GM12878 (cell line): Measurements from ENCODE around the gene SKAP1. TPM values are rescaled to one million over a fixed set of nuclear protein-coding genes. Genes with fewer than 3 reads are reported as not detected.

Experiments used
- ATAC-seq: fragments of 200-7000 bp; cut with Tn5 transposase; 3 replicates; pipeline ENCODE4 v1.9.1; 2020; ENCODE audit warnings: mild to moderate bottlenecking, moderate library complexity
- BruUV-seq: library from RNA; stranded (reverse); fragments of 400-500 nt; replicated peaks from 2 replicates; lab custom pipeline; 2021; lab: Mats Ljungman, UMichigan
- CTCF ChIA-PET: fragments of 300-600 bp; sonication (Branson Sonifier 250); formaldehyde crosslinking; extraction: SDS; loops from one replicate; lab custom pipeline; 2021; ENCODE audit warnings: inconsistent platforms; lab: Yijun Ruan, JAX
- POLR2A ChIA-PET: fragments of 350-600 bp; formaldehyde crosslinking; extraction: SDS; loops from one replicate; lab custom pipeline; 2021; ENCODE audit warnings: inconsistent platforms; lab: Charles Lee
- RAD21 ChIA-PET: fragments of 300-600 bp; sonication (Branson Sonifier 250); formaldehyde crosslinking; loops from one replicate; lab custom pipeline; 2023; ENCODE audit warnings: antibody characterized with exemption; ENCODE audit not compliant: unreplicated experiment; lab: Charles Lee
- SMC1A ChIA-PET: fragments of 300-600 bp; sonication (Branson Sonifier 250); formaldehyde crosslinking; loops from one replicate; lab custom pipeline; 2023; ENCODE audit not compliant: unreplicated experiment, uncharacterized antibody; lab: Charles Lee
- DNase-seq: peaks from one replicate; pipeline ENCODE4 v3.0.0-alpha.2; 2011; ENCODE audit warnings: low read depth, low spot score
- FAIRE-seq: peaks from 3 replicates; lab custom pipeline; 2011; peaks lifted over from hg19 to GRCh38; lab: Jason Lieb, UNC
- H2AFZ ChIP-seq: 2 replicates; pipeline ENCODE4 v1.6.0; 2011; ENCODE audit warnings: low read depth, low read length, control low read depth; ENCODE audit not compliant: control insufficient read depth
- H3K27ac ChIP-seq: 2 replicates; pipeline ENCODE4 v1.5.1; 2011; ENCODE audit warnings: control low read depth; ENCODE audit not compliant: control insufficient read depth, insufficient read depth
- H3K27me3 ChIP-seq, 2 experiments: replicated peaks in 1 of 2; 2 replicates each; pipeline versions ENCODE4 v1.6.0 to v1.6.1; 2011; ENCODE audit warnings: low read length in 1 of 2; ENCODE audit not compliant: control insufficient read depth in 2 of 2, insufficient read depth in 2 of 2
- H3K36me3 ChIP-seq, 2 experiments: 2 replicates each; pipeline ENCODE4 v1.5.1; 2011; ENCODE audit warnings: low read length in 1 of 2; ENCODE audit not compliant: control insufficient read depth in 2 of 2, insufficient read depth in 2 of 2
- H3K4me1 ChIP-seq: 2 replicates; pipeline ENCODE4 v1.6.1; 2011; ENCODE audit warnings: mild to moderate bottlenecking, low read length, moderate library complexity, mixed read lengths; ENCODE audit not compliant: control insufficient read depth, insufficient read depth
- H3K4me2 ChIP-seq: 2 replicates; pipeline ENCODE4 v1.6.0; 2011; ENCODE audit warnings: control low read depth; ENCODE audit not compliant: control insufficient read depth, insufficient read depth
- H3K4me3 ChIP-seq: fragments of 200-600 bp; sonication (generic); 2 replicates; pipeline ENCODE4 v1.5.1; 2016
- H3K79me2 ChIP-seq: 2 replicates; pipeline ENCODE4 v1.6.0; 2011; ENCODE audit warnings: low read length; ENCODE audit not compliant: control insufficient read depth, insufficient read depth
- H3K9ac ChIP-seq: 2 replicates; pipeline ENCODE4 v1.8.0; 2011; ENCODE audit warnings: low read length, control low read depth, mixed read lengths; ENCODE audit not compliant: control insufficient read depth, insufficient read depth
- H3K9me3 ChIP-seq: replicated peaks from 3 replicates; pipeline ENCODE4 v1.5.1; 2011; ENCODE audit warnings: mild to moderate bottlenecking, low read length; ENCODE audit not compliant: control insufficient read depth, insufficient read depth
- H4K20me1 ChIP-seq: 2 replicates; pipeline ENCODE4 v1.6.0; 2011; ENCODE audit not compliant: control insufficient read depth, insufficient read depth
- BACH1 ChIP-seq: fragments of 450-650 bp; IDR thresholded peaks from 2 replicates; pipeline ENCODE4 v1.6.1; 2017; ENCODE audit warnings: mild to moderate bottlenecking, borderline replicate concordance
- CBX5 ChIP-seq: sonication (generic); IDR thresholded peaks from 2 replicates; pipeline ENCODE4 v1.6.1; 2016; ENCODE audit warnings: low read depth, moderate library complexity, mild to moderate bottlenecking, inconsistent platforms
- E2F8 ChIP-seq: fragments of 450-650 bp; IDR thresholded peaks from 2 replicates; pipeline ENCODE4 v1.6.1; 2018; ENCODE audit warnings: mild to moderate bottlenecking, low read depth, moderate library complexity; ENCODE audit not compliant: partially characterized antibody
- EED ChIP-seq: sonication (generic); IDR thresholded peaks from 2 replicates; pipeline ENCODE4 v1.6.1; 2016; ENCODE audit warnings: antibody characterized with exemption, low read depth
- ESRRA ChIP-seq: IDR thresholded peaks from 2 replicates; pipeline ENCODE4 v1.6.1; 2012; ENCODE audit warnings: mild to moderate bottlenecking, low read length, improper control_type of control experiment
- MYB ChIP-seq: fragments of 150-350 bp; IDR thresholded peaks from 2 replicates; pipeline ENCODE4 v1.6.1; 2014; ENCODE audit warnings: mild to moderate bottlenecking, low read depth, low read length, borderline replicate concordance
- NFYB ChIP-seq: IDR thresholded peaks from 2 replicates; pipeline ENCODE4 v1.6.1; 2011; ENCODE audit warnings: low read depth, mild to moderate bottlenecking, low read length, improper control_type of control experiment, moderate library complexity; ENCODE audit not compliant: insufficient read depth
- NR2C1 ChIP-seq: fragments of 450-650 bp; IDR thresholded peaks from 2 replicates; pipeline ENCODE4 v1.6.1; 2017; ENCODE audit warnings: antibody characterized with exemption, mild to moderate bottlenecking, moderate library complexity
- SIX5 ChIP-seq: IDR thresholded peaks from 2 replicates; pipeline ENCODE4 v1.6.1; 2011; ENCODE audit warnings: mild to moderate bottlenecking, low read depth, low read length, moderate library complexity; ENCODE audit not compliant: severe bottlenecking
- SPI1 ChIP-seq: IDR thresholded peaks from 2 replicates; pipeline ENCODE4 v1.6.1; 2011; ENCODE audit warnings: low read depth, mild to moderate bottlenecking, low read length, moderate library complexity, borderline replicate concordance; ENCODE audit not compliant: insufficient read depth
- SREBF1 ChIP-seq: IDR thresholded peaks from 2 replicates; pipeline ENCODE4 v1.6.1; 2012; ENCODE audit warnings: mild to moderate bottlenecking, low read length
- WRNIP1 ChIP-seq: IDR thresholded peaks from 2 replicates; pipeline ENCODE4 v1.6.1; 2011; ENCODE audit warnings: low read depth, low read length, improper control_type of control experiment, borderline replicate concordance
- ZNF207 ChIP-seq: fragments of 450-650 bp; IDR thresholded peaks from 2 replicates; pipeline ENCODE4 v1.6.1; 2014; ENCODE audit warnings: antibody characterized with exemption, mild to moderate bottlenecking, borderline replicate concordance
- ZNF24 ChIP-seq: fragments of 450-650 bp; IDR thresholded peaks from 2 replicates; pipeline ENCODE4 v1.6.1; 2017; ENCODE audit warnings: antibody characterized with exemption, mild to moderate bottlenecking
- WGBS: methylation state at CpG from one replicate; pipeline ENCODE4 v1.1.6; 2016; ENCODE audit warnings: low lambda C conversion rate; ENCODE audit not compliant: insufficient replicate concordance, insufficient coverage; ENCODE audit errors: missing lambda C conversion rate; 5-methylcytosine and 5-hydroxymethylcytosine counted together
- in situ Hi-C: fragments of 300-500 bp; cut with MboI; formaldehyde crosslinking; loops from 9 replicates; pipeline ENCODE4 v1.14.3; 2018; ENCODE audit warnings: mixed read lengths
- intact Hi-C: fragments of 100-400 bp; cut with micrococcal nuclease; formaldehyde crosslinking; loops from one replicate; pipeline ENCODE4 v1.14.2; 2022; ENCODE audit not compliant: unreplicated experiment
- polyA plus RNA-seq, 11 experiments: library from polyadenylated mRNA; depleted of rRNA in 4 of 11; unstranded in 6 of 11; stranded (reverse) in 5 of 11; fragments of >200 nt; fragmentation: Nextera tagmentation in 4 of 11; fragmentation: Illumina TruSeq in 1 of 11; extraction: Ambion mirVana in 4 of 11; extraction: Trizol in 1 of 11; gene quantifications; 1 replicate in 1 of 11; 2 replicates in 10 of 11; pipeline versions ENCODE4 v1.2.1 to v1.2.3, GENCODE V29; 2011 to 2016; ENCODE audit warnings: inconsistent platforms in 2 of 11, missing spikeins in 2 of 11, low read depth in 1 of 11
- total RNA-seq, 4 experiments: library from RNA; depleted of rRNA in 3 of 4; stranded (reverse); fragments of >200 nt in 3 of 4; fragmentation: Illumina TruSeq in 1 of 4; extraction: Trizol in 1 of 4; gene quantifications; 2 replicates each; pipeline versions ENCODE4 v1.2.1 to v1.2.3, GENCODE V29; 2013 to 2021
- TF ChIP-seq, protein P1 (sequence below): fragments of 450-650 bp; formaldehyde crosslinking; IDR thresholded peaks from 2 replicates; pipeline ENCODE4 v1.4.0; 2022; ENCODE audit warnings: mild to moderate bottlenecking, moderate library complexity

Gene SKAP1
- total and polyA plus RNA-seq, 10 of the 15 experiments (the other 5 are each of a cell fraction or from before 2014, with no cell fraction given), result 17.1 to 97.6 (median 35.9) TPM

GRCh38 chr17:48386826-48387225 lies 43.2 kb downstream of the SKAP1 start:
- Histone ChIP-seq H3K36me3 (peaks cover 2 to 3% of the 10 kb centered on the region in 2 experiments; a peak in 3 of 4 replicates), H3K4me3 (no peak overlapping the region), H3K79me2 (no peaks in the 10 kb centered on the region), H3K4me2 (no peak overlapping the region), H3K9ac (no peak overlapping the region), H4K20me1 (no peaks in the 10 kb centered on the region), H3K4me1 (peaks cover under 1% of the 10 kb centered on the region; the same call in 1 of the 2 replicates), H3K27ac (no peak overlapping the region), H2AFZ (no peak overlapping the region), H3K27me3 (no peaks in the 10 kb centered on the region), H3K9me3 (no peaks in the 10 kb centered on the region)
- ChIA-PET POLR2A (interaction anchor here (0.6 to 2.0 kb wide), 4 partner anchors 9 to 68 kb away, joined by 3 to 7 read pairs (median 4); no protein-coding TSS in a partner anchor), SMC1A (interaction anchor here (0.5 to 2.9 kb wide), 8 partner anchors 8 to 140 kb away, joined by 3 to 7 read pairs (median 3); no protein-coding TSS in a partner anchor), CTCF (interaction anchor here (0.5 to 1.9 kb wide), 10 partner anchors 12 to 338 kb away, joined by 3 to 5 read pairs (median 4); no protein-coding TSS in a partner anchor), RAD21 (no interaction called here)
- intact Hi-C loops (no loop called here), in situ Hi-C loops (no loop called here)
- DNase-seq (no peak), FAIRE-seq (no peak), ATAC-seq (no peak)
- 90% methylated on average over 1 of the region's 1 CpG for WGBS
- BruUV-seq, result no TSS peak
- TF ChIP-seq ZNF24, result no peak
- no peak for TF ChIP-seq SREBF1
- TF ChIP-seq SPI1, result no peak
- no peak for TF ChIP-seq ESRRA
- TF ChIP-seq NFYB, result no peak
- no peak for TF ChIP-seq E2F8
- TF ChIP-seq EED, result no peak
- no peak for TF ChIP-seq WRNIP1
- no peak for TF ChIP-seq BACH1
- TF ChIP-seq ZNF207, result no peak
- TF ChIP-seq SIX5, result no peak
- no peak for TF ChIP-seq MYB
- no peak for TF ChIP-seq NR2C1
- TF ChIP-seq, protein P1, sequence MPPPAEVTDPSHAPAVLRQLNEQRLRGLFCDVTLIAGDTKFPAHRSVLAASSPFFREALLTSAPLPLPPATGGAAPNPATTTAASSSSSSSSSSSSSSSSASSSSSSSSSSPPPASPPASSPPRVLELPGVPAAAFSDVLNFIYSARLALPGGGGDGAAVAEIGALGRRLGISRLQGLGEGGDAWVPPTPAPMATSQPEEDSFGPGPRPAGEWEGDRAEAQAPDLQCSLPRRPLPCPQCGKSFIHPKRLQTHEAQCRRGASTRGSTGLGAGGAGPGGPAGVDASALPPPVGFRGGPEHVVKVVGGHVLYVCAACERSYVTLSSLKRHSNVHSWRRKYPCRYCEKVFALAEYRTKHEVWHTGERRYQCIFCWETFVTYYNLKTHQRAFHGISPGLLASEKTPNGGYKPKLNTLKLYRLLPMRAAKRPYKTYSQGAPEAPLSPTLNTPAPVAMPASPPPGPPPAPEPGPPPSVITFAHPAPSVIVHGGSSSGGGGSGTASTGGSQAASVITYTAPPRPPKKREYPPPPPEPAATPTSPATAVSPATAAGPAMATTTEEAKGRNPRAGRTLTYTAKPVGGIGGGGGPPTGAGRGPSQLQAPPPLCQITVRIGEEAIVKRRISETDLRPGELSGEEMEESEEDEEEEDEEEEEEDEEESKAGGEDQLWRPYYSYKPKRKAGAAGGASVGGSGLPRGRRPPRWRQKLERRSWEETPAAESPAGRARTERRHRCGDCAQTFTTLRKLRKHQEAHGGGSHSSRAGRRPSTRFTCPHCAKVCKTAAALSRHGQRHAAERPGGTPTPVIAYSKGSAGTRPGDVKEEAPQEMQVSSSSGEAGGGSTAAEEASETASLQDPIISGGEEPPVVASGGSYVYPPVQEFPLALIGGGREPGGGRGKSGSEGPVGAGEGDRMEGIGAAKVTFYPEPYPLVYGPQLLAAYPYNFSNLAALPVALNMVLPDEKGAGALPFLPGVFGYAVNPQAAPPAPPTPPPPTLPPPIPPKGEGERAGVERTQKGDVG (CRISPR knock-in tag), result no peak
- no peak for TF ChIP-seq CBX5
